ENCODE results near the gene TRPC1.

TRPC1 gene

DNA sequence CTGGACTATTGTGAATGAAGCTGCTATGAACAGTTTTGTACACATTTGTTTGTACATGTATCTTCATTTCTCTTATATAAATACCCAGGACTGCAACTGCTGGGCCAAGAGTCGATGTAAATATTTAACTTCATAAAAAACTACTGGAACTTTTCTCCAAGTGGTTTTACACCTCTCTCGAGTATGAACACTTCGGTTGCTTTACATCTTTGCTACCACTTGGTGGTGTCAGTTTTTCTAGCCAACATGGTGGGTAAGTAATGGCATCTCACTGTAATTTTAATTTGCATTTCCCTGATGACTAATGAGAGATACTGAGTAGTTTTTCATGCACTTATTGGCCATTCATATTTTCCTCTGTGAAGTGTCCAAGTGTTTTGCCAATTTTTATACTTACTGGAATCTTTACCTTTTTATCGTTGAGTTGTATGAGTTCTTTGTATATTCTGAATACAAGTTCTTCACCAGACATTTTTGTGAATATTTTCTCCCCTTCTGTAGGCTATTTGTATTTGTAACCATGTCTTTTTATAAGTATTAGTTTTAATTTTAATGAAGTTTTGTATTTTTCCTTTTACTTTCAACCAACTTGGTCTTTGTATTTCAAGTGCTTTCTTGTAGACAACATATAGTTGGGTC, 120.6 kb downstream of the TRPC1 start:
- no peak for DNase-seq (ENCODE audit: low read depth)

DNA sequence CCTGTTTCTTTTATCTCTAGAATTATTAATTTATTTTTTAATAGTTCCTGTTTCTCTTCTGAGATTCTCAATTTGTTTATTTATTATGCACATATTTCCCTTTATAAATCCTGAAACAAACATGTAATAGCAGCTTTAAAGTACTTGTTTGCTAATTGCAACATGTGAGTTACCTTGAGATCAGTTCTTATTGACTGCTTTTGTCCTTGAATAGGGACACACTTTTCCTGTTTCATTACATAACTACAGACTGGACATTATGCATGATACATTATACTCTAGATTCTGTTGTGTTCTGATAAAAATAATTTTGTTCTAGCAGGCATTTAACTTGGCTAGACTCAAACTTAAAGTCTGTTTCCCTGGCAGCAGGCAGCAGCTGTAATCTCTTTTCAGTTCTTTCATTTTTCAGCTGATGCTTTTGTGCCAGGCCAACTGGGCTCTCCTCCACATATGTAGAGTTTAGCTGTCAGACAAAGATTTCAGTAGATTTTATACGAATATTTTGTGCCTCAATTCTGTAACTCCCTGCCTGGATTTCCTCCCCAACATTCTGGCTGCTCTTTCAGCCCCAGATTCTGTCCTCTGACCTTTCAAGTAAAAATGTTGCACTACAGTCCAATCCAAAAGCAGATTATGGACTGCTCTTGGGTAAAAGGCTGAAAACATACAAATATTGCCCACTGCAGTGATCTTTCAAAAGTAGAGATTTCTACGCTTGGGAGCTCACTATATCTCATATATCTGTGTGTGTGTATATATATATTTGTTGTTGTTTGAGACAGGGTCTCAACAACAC, 123.1 kb downstream of the TRPC1 start:
- DNase-seq (ENCODE audit: low read depth) = no peak

- DNase-seq (ENCODE audit: low read depth) = no peak
Observed at GRCh38 chr3:142849148-142849547, 125.3 kb downstream of the TRPC1 start.

- DNase-seq (ENCODE audit: low read depth) = peak; percentile 5
Observed at GRCh38 chr3:142850395-142851023, 126.7 kb downstream of the TRPC1 start.

DNA sequence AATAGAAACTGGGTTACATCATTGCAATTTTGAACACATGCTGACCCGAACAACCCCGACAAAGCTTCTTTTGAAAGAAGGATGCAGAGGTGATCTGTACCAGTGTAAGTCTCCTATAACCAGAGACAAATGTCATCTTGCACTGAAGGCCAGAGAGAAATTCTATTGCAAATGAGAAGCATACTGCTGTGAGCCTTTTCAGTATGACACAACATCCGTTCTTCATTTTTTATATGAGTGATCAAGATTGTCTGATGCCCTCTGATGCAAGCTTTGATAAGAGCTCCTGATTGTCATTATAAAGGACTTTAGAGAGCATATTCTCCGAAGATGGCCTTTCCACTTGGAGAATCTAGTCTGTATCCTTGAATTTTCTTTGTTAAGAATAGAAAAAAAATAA, 128.2 kb downstream of the TRPC1 start:
- DNase-seq (ENCODE audit: low read depth) = no peak

DNA sequence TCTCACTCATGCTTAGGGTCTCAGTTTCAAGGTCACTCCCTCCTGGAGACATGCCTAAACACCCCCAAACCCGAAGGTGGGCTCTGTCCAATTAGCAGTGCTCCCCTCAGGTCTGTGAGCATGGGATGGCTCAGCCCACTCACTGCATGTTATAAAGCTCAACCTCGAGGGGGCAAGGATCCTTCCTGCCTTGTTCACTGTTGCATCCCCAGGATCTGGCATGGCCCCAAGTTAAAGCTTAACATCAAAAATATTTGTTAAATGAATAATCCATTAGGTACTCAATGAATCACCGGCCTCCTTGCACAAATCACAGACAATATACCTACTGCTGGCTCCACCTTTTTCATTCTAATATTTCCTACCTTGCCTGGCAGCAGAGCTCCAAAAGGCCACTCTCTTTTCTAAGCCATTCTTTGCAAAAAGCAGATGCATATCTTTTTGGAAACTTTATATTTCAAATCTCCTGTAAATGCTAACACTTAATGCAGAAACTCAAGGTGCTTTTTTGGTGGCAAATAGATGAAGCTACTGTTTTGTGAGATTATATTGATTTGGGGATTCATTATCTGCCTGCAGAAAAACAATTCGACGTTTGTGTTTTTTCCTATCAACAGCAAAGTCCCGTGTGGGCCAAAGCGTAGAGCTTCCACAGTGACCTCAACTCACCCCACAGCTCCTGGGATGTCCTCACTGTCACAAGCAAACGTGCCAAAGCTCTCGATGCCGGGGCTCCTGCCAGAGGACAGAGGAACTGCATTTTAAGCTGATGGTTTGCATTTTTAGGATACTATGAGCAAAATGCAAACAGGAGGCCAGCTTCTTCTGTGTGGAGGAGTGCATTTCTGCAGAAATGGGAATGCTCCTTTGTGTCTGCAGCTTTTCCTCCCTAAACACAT, 129.7 kb downstream of the TRPC1 start:
- DNase-seq (ENCODE audit: low read depth) = no peak

- no peak for DNase-seq (ENCODE audit: low read depth)
Observed at GRCh38 chr3:142857056-142857455, 133.2 kb downstream of the TRPC1 start.

Data from activated T-cell treated with anti-CD3 and anti-CD28 coated beads for 48 hours (primary cell).